Measurements from ENCODE around the gene MGMT.

The MGMT gene

DNA sequence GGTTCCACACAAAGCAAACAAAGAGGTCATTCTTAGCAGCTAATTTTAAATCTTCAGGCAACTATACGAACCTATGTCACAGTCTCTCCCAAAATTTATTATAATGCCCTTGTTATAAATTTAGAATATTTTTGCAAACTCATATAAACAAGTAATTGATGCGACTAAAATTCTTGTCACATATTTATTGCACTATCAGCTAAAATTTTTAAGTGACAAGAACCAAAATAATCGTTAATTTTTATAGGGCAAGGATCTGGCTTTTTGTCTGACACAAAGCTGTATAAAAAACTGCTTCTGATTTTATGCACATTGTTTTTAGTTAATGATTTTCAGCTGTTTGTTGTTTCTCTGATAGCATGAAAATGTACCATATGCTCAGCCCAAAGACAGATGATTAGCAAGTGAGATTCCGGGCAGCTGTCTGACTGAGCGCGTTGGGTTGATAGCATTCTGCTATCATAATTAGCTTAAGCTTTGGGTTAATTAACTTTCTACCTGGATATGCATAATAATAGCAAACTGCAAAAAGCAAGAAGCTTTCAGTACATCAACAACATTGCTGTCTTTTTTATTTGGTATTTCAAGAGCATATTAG lies 136.0 kb downstream of the MGMT start:
- DNase-seq = no peak

DNA sequence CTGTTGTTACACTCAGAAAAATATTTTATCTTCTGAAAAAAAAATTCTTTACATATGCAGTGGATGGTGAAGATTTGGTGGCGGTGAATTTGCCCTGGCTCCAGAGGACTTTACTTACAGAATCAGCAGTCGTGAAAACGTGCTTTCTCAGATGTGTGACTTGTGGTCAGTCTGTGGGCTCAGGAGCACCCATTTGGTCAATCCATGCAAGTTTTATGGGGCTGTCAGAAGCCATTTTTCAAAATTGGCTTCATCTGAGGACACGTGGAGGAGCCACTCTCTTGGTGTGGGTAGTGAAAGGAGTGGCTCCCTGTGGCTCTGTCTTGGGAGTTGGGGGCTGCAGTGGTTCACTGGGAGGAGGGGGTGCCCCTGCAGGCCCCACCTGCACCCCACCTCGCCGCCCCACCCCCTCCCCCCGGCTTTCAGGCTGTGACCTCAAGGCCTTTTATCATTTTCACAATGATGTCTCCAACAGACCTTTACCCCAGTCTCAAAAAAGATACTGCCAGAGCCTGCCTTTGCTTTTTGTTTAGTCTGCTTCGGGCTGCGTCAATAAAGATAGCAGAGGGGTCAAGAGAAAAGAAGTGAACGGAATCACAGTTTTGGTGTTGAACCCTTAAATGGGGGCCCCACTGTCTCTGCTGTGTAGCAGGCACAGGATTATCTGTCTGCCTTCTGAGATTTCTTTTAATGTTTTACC lies 137.4 kb downstream of the MGMT start:
- no peak for DNase-seq

DNA sequence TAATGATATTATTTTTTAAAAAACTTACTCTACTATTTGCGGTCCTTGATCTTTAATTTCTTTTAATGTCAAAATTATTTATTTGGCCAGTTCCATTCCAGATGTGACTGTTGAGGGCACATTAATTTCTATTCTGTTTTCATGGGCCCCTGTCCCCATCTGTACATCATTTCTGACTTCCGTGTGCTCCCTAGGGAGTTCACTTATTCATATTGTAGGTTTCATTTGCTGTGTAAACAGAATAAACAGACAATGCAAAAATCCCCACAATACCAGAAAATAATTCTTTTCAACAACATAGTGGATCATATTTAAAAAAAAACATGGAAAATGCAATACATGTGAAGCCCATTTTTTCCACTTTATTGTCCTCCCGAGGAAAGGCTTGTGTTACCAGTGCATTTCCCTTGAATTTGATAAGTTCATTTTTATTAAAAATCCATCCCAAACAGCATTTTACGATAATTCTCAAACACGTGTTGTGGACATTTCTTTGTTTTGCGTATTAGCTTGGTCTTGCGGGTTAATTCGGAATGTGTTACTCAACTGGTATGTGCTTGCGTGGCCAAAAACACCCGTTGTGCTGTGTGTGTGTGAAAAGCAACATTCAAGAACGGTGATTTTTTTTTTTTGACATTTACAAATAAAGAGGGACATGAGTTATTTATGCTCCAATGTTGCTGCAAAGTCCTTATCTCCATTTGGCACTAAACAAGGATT lies 138.4 kb downstream of the MGMT start:
- DNase-seq = peak; percentile 15

DNA sequence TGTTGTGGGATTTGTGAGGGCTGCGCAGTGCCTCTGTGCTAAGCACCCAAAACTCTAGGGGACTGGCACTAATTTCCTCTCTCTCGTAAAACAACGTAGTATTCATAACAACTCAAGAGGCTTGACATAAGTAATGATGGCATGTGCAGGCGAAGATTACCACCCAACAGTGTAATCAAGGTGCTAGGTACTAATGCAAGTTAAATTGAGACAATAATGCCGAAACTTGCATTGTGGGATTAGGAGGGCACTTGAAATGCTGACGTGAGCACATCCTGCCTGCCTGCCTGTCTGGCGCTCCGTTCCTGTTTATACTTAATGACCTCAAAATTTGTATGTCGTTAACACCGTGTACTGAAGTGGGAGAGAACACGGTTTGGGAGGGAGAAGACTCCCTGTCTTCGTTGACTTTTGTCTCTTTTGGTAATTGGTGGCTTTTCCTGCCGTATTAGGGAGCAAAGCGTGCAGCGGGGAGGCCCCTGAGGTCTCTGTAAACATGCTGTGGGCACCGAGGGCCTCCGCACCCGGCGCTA lies 139.0 kb downstream of the MGMT start:
- peak; percentile 92 for DNase-seq

DNA sequence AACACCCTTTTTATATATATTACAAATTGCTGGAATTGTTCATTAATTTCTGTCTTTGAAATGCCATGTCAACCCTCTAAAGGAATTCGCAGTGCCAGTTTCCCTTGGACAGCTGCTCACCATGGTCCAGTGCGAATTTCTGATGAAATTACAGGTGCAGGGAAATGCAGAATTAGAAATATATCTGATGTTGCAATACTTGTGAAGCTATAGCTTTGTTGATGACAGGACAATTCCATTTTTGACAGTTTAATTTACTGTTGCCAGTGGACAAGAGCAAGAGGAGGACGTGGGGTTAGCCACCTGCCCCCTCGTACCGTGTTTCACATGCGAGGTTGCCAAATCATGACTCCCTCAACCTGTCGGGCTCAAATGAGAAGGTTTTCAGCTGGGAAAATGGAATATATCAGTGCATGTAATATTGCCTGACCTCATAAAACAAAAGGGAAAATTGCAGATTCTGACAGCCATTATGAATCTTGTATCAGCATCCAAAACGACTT lies 140.6 kb downstream of the MGMT start:
- no peak for DNase-seq

DNA sequence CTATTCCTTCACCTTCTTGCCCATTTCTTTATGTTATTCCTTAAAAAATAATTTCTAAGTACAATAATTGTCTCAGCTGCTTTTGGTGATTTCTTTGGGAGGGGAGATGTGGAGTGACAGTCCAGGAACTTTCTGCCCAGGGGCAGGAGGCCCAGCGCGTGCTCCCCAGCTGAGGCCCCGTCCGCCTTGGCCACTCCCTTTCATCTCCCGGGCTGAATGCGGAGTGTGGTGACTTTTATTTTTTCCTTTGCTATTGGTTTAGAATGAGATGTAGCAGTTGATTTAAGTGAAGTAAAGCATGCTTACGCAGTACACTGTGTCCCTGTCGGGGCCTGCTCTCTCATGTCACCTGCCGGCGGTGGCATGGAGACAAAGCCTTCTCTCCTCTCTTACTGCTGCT lies 141.6 kb downstream of the MGMT start:
- DNase-seq = no peak

DNA sequence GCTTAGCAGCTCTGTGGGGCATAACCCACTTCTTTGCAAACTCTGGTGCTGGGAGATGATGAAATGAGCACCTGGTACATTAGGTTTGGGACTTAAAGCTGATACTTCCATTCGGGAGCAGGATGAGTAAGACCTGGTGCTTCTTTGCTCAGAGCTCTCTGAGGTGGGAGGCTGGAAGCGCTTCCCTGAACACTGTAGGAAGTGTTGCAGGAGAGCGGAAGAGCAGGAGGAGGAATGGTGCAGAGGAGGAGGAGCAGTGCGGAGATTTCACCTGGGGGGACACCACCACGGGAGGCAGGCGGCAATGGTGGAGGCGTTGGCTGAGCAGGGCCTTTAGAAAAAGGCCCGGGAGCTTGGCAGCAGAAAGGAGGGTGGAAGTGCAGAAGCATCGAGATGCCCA lies 142.5 kb downstream of the MGMT start:
- DNase-seq = no peak

DNA sequence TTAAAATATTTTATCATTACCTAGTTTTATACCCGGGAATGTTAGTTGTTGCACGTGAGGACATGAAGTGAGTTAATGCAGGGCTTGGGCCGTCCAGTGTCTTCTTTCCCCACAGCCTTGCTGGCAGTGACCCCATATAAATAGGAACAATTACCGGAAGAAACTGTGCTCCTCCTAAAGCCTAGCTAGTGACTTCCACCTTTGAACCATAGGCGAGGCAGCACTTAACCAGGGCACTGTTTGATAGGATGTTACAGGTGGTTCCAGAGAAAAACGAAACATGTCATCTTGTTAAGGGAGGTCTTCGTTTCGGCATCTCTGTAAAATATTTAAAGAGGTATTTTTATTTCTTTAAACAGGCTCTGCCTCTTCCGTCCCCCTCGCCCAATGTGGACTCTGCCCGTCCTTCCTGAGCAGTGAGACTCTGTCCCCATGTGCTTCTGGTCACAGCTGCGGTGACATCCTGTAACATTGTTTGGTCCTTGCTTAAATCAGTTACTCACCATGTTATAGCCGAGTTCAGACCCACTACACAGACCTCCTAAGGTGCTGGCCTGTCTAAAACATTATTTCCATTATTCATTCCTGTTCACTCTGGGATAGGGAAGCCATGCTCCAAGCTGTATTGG lies 145.6 kb downstream of the MGMT start:
- DNase-seq = no peak

DNA sequence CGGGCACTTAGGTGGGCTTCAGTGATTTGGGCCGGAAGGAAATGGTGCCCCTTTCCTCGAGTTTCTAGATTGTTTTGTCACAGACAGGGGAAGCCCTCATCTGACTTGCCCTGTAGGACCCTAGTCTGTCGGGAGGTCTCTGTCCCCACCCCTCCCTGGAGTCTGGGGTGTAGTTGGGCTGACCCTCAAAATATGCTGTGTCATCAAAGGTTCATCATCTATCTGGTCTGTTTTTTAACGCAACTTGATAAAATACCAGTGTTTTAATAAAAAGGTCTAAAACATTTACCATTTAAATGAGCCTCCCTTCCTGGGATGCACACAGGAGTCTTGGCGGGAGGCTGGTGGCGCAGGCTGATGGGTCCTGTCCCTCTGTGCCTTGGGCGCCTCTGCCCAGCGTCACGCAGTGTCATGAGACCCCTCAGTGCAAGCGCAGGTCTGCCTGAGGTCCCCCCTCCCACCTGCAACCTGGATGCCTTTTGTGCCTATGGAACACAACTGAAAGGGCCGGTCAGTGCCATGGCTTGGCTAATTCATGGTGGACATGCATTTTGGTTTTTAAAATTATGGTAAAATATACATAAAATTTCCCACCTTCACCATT lies 146.4 kb downstream of the MGMT start:
- no peak for DNase-seq

DNA sequence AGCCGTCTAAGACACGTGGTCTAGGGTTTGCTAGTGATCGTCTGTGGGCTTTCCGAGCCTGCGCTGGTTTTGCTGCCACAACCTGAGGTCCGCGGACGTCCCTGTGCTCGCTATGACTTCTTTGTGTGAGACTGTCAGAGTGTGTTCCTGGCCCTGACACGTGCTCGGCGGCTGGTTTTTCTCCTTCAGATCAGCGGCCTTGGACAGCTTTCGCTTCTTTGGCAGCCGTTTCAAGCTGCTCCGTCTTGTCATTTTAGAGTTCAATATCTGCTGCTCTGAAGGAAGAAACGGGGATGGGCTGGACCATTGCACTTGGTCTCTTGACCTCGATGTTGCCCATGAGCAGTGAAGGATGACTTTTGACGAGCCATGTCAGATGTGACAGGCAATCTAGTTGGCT lies 147.3 kb downstream of the MGMT start:
- no peak for DNase-seq

DNA sequence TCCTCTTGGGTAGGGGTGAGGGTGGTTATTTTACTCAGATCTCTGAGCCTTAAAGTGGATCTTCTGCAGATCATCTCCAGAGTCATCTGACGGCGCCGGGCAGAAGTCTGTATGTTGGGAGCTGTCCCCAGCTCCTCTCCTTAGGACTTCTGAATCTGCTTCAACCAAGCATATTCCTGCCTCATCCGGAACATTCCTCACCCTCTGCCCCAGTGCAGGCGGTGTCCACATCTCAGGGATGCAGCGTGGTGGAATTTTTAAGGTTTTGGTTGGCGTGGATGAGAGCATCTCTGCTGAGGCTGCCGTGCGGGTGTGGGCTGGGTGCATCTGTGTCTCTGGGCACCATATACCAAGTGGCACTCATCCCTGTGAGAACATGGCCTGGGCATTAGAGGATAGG lies 148.3 kb downstream of the MGMT start:
- no peak for DNase-seq

DNA sequence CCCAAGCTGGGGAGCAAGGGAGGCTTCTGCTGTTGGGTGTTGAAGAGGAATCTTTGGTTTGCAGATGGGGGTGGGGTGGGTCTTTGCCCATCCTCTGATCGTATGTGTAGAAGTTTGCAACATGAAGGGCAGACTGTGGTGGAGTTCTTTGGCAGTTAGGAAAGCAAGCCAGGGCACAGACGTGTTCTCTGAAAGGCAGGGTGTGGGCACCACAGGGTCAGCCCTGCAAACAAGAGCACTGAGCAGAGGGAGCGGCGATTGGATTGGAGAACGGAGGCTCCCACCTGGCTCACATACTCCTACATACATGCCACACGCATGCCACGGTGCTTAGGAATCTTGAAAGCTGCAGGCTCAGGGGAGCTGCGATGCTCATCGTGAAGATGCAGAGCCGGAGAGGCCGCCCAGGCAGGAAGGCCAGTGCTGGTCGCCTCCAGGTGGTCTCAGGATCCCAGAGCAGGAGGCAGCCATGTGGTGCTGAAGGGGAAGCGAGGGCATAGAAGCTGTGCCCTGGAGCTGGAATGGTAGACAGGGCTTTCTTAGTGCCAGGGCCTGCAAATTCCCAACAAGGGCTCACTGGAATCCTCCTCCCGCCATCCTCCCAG lies 149.0 kb downstream of the MGMT start:
- DNase-seq = no peak

DNA sequence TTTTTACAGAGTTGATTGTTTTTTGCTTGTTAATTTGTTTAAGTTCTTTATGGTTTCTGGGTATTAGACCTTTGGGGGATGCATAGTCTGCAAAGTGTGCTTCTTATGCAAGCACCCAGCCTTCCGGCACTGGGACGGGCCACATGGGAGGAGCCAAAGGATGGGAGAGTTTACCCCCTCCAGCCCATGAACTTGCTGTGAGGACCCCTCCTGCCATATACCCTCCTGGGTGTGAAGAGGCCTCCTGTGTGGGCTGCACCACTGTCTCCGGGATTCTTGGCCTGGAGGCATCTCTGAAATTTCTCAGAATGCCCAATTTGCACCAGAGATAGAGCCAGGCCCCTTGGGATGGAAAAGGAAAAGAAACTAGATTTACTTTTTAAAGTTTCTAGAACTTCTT lies 150.7 kb downstream of the MGMT start:
- DNase-seq = no peak

DNA sequence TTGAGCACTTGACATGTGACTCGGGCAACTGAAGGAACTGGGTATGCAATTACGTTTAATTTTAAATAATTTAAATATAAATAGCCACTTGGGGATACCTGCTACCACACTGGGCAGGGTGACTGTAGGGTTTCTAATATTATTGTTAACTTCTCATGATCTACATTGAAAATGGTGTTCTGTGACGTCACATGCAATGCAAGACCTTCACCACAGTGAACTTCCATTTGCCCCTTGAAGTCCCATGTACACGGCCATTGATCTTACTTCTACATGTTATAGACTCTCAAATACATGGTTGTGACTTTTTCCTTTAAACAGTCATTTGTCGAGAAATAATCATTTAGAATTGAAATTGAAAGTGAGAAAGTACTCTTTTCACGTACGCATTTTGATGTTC lies 154.0 kb downstream of the MGMT start:
- no peak for DNase-seq

DNA sequence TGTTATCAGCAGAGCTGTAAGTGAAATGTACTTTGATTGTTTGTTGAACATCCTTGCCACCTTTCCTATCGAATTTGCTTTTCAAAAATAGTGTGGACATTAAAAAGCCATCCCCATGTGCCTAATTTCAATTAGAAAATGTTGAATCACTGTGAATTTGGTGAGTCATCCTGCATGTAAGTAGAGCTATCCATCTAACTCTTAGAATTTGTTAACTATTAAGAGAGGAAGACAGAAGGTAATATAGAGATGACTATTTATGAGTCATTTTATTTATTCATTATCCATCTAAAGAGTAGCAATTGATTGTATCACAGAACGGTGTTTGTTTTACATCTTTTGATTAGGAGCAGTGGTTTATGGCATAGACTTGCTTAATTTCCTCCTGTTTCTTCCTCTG lies 154.7 kb downstream of the MGMT start:
- no peak for DNase-seq

DNA sequence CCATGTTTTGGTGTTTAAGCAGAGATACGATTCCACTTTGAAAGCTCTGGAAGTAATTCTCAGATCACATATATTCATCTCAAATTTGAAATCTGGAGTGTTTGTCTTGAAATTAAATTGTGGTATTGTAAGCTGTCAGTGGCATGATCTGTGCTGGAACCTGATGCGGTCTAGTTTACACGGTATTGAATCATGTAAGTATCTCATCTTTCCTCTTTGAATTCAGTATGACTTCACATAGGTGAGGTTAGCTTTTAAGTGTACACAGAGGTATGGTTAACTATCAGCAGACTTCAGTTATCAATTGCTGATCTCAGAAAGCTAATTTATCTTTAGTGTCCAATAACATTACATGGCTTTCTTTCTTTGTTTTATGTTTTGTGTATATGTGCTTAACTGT lies 155.2 kb downstream of the MGMT start:
- no peak for DNase-seq

DNA sequence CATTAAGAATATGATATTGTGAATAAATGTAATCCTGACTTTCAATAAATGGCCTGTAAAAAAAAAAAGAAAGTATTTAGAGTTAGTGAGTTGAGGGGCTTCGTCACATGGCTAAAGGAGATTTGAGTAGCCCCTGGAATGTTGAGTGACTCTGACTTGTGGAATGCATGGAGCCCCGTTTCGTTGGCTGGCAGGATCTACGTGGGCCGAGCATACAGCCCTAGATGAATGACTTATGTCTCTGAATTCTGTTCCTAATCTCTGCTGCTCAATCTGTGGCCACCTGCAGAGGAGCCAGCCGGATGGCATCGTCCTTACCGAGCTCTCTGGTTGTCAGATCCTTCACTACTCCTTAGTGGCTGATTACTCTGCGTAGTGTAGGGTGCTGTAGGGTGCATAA lies 155.7 kb downstream of the MGMT start:
- DNase-seq = no peak

DNA sequence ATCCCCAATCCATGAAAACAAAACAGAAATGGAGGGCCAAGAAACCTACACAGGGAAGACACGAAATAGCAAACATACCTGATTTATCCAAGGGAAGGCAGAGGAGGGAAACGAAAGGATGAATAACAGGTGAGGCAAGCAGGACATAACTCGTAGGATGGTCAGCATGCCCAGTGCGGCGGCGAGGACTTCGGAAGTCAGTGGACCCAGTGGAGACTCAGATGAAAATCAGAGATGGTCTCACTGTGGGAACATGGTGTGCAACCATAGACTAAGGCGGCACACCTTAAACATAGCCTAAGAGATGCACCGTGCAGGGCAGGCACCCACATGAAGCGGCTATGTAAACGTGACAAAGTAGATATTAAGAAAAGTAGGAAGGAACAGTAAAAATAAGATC lies 157.5 kb downstream of the MGMT start:
- no peak for DNase-seq

DNA sequence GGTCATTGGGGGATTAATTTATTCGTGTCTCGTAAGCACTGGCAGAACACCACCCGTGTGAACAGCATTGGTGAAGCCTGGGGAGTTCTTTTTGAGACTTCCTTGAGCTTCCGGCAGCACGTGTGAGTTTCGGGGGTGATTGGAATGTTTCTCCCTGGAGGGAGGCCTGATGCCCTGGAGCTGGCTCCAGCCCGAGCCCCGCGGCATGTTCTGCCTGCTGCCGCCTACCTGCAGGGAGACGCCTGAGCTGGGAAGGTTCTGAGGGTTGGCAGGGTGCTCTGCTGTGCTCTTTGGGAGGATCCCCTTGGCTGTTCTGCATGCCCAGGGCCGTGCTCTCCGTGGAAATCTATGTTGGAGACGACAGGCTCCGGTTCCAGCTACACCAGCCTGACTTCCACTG lies 159.3 kb downstream of the MGMT start:
- DNase-seq = no peak

DNA sequence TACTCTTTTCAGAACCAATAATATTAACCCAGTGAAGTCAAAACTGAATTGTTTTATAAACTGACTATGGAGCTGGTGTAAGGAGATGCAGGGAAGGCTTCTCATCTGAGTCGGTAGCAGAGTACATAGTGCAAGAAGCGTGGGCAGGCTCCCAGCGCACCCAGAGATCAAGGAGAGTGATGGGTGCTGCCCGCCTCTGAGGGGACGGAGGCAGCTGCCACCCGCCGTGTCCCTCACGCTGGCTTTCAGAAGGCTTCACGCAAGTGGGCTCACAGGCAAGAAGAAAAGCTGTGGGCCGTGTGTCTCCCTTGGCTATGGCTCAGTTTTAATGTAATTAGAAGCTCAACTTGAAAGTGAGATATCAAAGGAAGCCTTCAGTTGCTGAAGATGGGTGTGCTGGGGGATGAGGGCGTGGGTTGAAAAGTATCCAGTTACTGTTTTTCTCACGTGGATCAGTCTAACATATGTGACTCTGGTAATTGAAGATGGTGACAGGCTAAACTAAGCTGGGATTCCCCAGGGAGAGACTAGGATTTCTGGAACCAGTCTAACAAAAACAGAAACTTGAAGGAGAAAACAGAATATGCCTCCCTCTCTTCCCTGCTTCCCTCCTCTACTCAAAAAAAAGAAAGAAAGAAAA lies 159.9 kb downstream of the MGMT start:
- no peak for DNase-seq

DNA sequence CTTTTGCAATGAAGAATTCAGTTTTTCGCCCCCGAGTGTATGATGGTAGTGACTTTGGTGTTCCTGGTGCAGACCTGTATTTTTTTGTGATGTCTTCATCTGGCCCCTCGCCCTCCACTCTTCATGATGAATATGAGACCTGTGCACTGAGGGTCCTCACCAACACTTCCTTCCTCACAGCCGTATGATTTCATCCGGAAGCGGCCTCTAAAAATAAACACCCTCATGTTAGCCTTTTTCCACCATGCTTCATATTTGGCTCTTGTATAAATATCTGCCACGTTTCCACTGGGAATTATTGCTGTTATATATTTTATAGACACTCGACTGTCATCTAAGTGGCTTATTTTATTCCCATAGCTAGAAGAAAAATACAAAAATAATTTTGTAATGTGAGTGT lies 160.4 kb downstream of the MGMT start:
- DNase-seq = no peak

DNA sequence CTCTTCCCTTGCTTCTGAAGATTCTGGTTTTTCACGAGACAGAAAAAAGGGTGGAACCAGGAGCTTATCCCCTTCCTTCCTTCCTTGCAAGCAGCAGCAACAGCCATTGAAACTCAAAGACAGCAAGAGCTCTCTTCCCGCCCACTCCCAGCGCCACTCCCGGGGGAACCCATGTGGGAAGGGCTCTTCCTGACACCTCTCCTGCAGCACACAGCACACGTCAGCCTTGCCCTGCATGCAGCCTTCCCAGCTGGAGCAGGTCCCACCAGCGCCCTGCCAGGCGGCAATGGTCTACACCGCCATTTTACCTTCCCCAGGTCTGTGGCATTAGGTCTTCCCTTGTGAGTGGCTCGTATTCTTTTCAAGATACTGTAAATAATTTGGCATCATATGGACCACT lies 161.8 kb downstream of the MGMT start:
- DNase-seq = no peak

Data from NCI-H1436 (cell line).